Heart right ventricle (tissue), 16 donors: Measurements from ENCODE around the gene GGT1. TPM values are rescaled to one million over a fixed set of nuclear protein-coding genes. Genes with fewer than 3 reads are reported as not detected.
"Not testable (repeated sequence)": the region's sequence is repeated elsewhere in the genome, so short reads cannot be mapped to it uniquely, and the experiment has no call there.

Experiments
- ATAC-seq, 8 donors: fragments of 200-7000 bp; cut with Tn5 transposase; one replicate each; pipeline ENCODE4 v1.9.1; 2020; ENCODE audit warnings: mild to moderate bottlenecking in 8 of 8, moderate library complexity in 8 of 8, moderate number of reproducible peaks in 1 of 8
- DNase-seq, 2 donors: peaks; one replicate each; pipeline ENCODE4 v3.0.0-alpha.2; 2020
- H3K27ac ChIP-seq, 10 donors: fragments of 200-600 bp; sonication (generic) in 2 of 10; one replicate each; pipeline versions ENCODE4 v1.5.0 to v1.8.0; 2020 to 2022; ENCODE audit warnings: mild to moderate bottlenecking in 3 of 10
- H3K27me3 ChIP-seq, 7 donors: fragments of 200-600 bp; one replicate each; pipeline ENCODE4 v1.8.0; 2021 to 2022; ENCODE audit warnings: mild to moderate bottlenecking in 2 of 7
- H3K36me3 ChIP-seq, 9 donors: fragments of 200-600 bp; sonication (generic) in 1 of 9; one replicate each; pipeline versions ENCODE4 v1.5.0 to v1.8.0; 2020 to 2022; ENCODE audit warnings: mild to moderate bottlenecking in 2 of 9
- H3K4me1 ChIP-seq, 9 donors: fragments of 200-600 bp; sonication (generic) in 1 of 9; one replicate each; pipeline versions ENCODE4 v1.5.0 to v1.8.0; 2020 to 2022; ENCODE audit warnings: mild to moderate bottlenecking in 4 of 9
- H3K4me3 ChIP-seq, 10 donors: fragments of 200-600 bp; sonication (generic) in 2 of 10; one replicate each; pipeline versions ENCODE4 v1.5.0 to v1.8.0; 2020 to 2022; ENCODE audit warnings: mild to moderate bottlenecking in 7 of 10, moderate library complexity in 2 of 10
- H3K9me3 ChIP-seq, 11 donors: fragments of 200-600 bp in 10 of 11; sonication (generic) in 2 of 11; one replicate each; pipeline versions ENCODE4 v1.5.0 to v1.8.0; 2013 to 2022; ENCODE audit warnings: mild to moderate bottlenecking in 2 of 11, control low read depth in 1 of 11, moderate library complexity in 1 of 11
- WGBS, 2 donors: extraction: QIAGEN DNeasy Blood & Tissue Kit; methylation state at CpG; one replicate each; pipeline ENCODE4 v1.1.7; 2013; ENCODE audit warnings: inconsistent platforms in 1 of 2; 5-methylcytosine and 5-hydroxymethylcytosine counted together
- intact Hi-C, 10 donors: fragments of 100-400 bp; cut with DNase I; formaldehyde crosslinking; loops; one replicate each; pipeline versions ENCODE4 v1.11.1 to v1.14.2; 2022
- polyA plus RNA-seq, 2 donors: library from polyadenylated mRNA; stranded (reverse); fragments of 200-250 nt; gene quantifications; one replicate each; pipeline ENCODE4 v1.2.3, GENCODE V29; 2013
- total RNA-seq, 10 donors: library from RNA; stranded (reverse); fragmentation: NEBNext Ultra II Directional in 3 of 10; extraction: Animal tissue kit (Norgen Biotek cat#: 25700) in 3 of 10; gene quantifications; one replicate each; pipeline versions ENCODE4 v1.2.1 to v1.2.4, GENCODE V29; 2021 to 2023
- TF ChIP-seq, protein P1 (sequence below), 9 donors: fragments of 200-600 bp; sonication (generic) in 2 of 9; IDR thresholded peaks; one replicate each; pipeline versions ENCODE4 v1.5.0 to v1.8.0; 2021 to 2022; ENCODE audit warnings: antibody characterized with exemption in 9 of 9, mild to moderate bottlenecking in 5 of 9, moderate library complexity in 1 of 9
- donor health status: Arrhythmogenic right ventricular cardiomyopathy.
- donor health status: ischemic (EF 13 %, LVEDD 7.1; RV severe dilation, severe dysfunction).
- donor health status: healthy with polysubstance abuse.
- donor health status: DM: no; HTN: yes; CAD: no.
- donor health status: DM: no; HTN: no; CAD: no.
- donor health status: ischemic (EF 25% LVEDD 6.9; RV normal size, moderate dysfunction).
- donor health status: ischemic (EF 25% LVEDD 5.7; RV mildly dilated, moderate dysfunction).
- donor health status: healthy.
- donor health status: DM: yes; HTN: yes; CAD: no.
- donor health status: Ischemic cardiomyopathy.
- donor health status: ischemic (EF 35%, LVEDD 5.7; RV mildly dilated, moderate dysfunction).
- donor health status: nonischemic (EF 11% LVEDD 7.7; RV severe dilation, severe dysfunction).
- donor health status: DM: yes; HTN: yes; CAD: no.
- donor health status: PGD.
- donor health status: ischemic (EF 29% LVEDD 5.4; RV normal size, mild dysfunction).
- donor health status: nonischemic (EF 23%, LVEDD 6.1; RV moderate dilation, normal function).

Gene GGT1
- total and polyA plus RNA-seq, 12 donors: 0.51 to 4.0 (median 1.1) TPM

DNA sequence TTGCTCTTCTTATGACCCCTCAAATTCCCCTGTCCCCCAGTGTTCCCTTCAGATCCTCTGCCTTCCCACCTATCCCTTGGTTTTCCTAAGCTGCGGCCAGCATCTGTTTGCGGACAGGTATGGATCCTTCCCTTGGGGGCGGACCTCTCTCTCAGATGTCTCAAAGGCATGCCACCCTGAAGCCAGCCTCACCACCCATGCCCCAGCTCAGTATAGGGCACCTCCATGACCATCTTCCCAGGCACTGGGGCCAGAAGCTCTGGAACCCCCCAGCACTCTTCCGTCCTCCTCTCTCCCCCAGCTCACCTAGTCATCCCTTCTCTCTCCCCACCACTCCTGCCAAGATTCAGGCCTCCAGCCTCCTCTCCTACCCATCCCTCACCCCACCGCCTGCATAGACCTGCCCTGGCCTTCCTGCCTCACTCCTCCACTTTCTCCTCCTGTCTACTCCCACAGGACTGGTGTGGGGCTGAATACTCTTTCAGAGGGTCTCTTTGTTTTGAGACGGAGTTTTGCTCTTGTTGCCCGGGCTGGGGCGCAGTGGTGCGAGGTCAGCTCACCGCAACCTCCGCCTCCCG is 12.3 kb upstream of the GGT1 start:
- WGBS, 2 donors: 96 to 99% methylated on average over 12 of the region's 12 CpGs
- ATAC-seq (no peak), DNase-seq (no peak)
- Histone ChIP-seq H3K36me3 (peaks cover 0 to 40% (median 0%) of the 10 kb centered on the region in 9 donors), H3K4me3 (no peak overlapping the region), H3K27me3 (no peaks in the 10 kb centered on the region), H3K9me3 (no peaks in the 10 kb centered on the region), H3K4me1 (peaks cover 0 to 18% (median 9%) of the 10 kb centered on the region in 9 donors), H3K27ac (no peak overlapping the region)
- intact Hi-C loops: no loop called here
- TF ChIP-seq, protein P1, sequence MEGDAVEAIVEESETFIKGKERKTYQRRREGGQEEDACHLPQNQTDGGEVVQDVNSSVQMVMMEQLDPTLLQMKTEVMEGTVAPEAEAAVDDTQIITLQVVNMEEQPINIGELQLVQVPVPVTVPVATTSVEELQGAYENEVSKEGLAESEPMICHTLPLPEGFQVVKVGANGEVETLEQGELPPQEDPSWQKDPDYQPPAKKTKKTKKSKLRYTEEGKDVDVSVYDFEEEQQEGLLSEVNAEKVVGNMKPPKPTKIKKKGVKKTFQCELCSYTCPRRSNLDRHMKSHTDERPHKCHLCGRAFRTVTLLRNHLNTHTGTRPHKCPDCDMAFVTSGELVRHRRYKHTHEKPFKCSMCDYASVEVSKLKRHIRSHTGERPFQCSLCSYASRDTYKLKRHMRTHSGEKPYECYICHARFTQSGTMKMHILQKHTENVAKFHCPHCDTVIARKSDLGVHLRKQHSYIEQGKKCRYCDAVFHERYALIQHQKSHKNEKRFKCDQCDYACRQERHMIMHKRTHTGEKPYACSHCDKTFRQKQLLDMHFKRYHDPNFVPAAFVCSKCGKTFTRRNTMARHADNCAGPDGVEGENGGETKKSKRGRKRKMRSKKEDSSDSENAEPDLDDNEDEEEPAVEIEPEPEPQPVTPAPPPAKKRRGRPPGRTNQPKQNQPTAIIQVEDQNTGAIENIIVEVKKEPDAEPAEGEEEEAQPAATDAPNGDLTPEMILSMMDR (IDR thresholded peaks at IDR 0.05): no peak

GRCh38 chr22:24591286-24591830 is 11.6 kb upstream of the GGT1 start:
- H3K9me3 ChIP-seq: no peaks in the 10 kb centered on the region
- H3K27me3 ChIP-seq: no peaks in the 10 kb centered on the region
- 95 to 96% methylated on average over 6 of the region's 6 CpGs for WGBS, 2 donors
- intact Hi-C loops: no loop called here
- no peak overlapping the region for H3K4me3 ChIP-seq
- no peak overlapping the region for H3K27ac ChIP-seq
- DNase-seq: no peak
- ATAC-seq: no peak
- H3K36me3 ChIP-seq: peaks cover 0 to 33% (median 0%) of the 10 kb centered on the region in 9 donors
- peaks cover 0 to 18% (median 9%) of the 10 kb centered on the region in 9 donors for H3K4me1 ChIP-seq
- TF ChIP-seq, protein P1 (IDR thresholded peaks at IDR 0.05): no peak

- intact Hi-C loops: no loop called here
- no peaks in the 10 kb centered on the region for H3K9me3 ChIP-seq
- H3K4me1 ChIP-seq: peaks cover 0 to 18% (median 9%) of the 10 kb centered on the region in 9 donors
- H3K27ac ChIP-seq: peak overlapping the region; percentile 10 to 77 (median 70)
- DNase-seq (peak in 1 of 2 donors; percentile 43), ATAC-seq (peak in 1 of 8 donors; percentile 1)
- WGBS, 2 donors: 10 to 12% methylated on average over 33 of the region's 33 CpGs
- no peaks in the 10 kb centered on the region for H3K27me3 ChIP-seq
- H3K36me3 ChIP-seq: peaks cover 0 to 24% (median 0%) of the 10 kb centered on the region in 9 donors
- H3K4me3 ChIP-seq: peak overlapping the region; percentile 21 to 80 (median 65)
- TF ChIP-seq, protein P1 (IDR thresholded peaks at IDR 0.05): no peak
Observed at GRCh38 chr22:24592058-24592850, 10.7 kb upstream of the GGT1 start.

- DNase-seq (peak; percentile 86 to 92), ATAC-seq (peak; percentile 87 to 96 (median 93))
- Histone ChIP-seq H3K9me3 (no peaks in the 10 kb centered on the region), H3K36me3 (peaks cover 0 to 17% (median 0%) of the 10 kb centered on the region in 9 donors), H3K27me3 (no peaks in the 10 kb centered on the region), H3K4me1 (peaks cover 0 to 18% (median 9%) of the 10 kb centered on the region in 9 donors), H3K4me3 (peak within 1 kb of the TSS; percentile 21 to 80 (median 65)), H3K27ac (peak within 1 kb of the TSS; percentile 52 to 77 (median 70))
- TF ChIP-seq, protein P1 (IDR thresholded peaks at IDR 0.05): no peak
- WGBS, 2 donors: 4 to 5% methylated on average over 68 to 72 of the region's 72 CpGs
- intact Hi-C loops: no loop called here
Observed at GRCh38 chr22:24592851-24593558, 10.0 kb upstream of the GGT1 start, which contains the start of gene LRRC75B. LRRC75B (minus strand) TSS chr22:24593073; CDS start chr22:24593039, 34 bp downstream.

GRCh38 chr22:24593559-24593835 is 9.5 kb upstream of the GGT1 start:
- DNase-seq, ATAC-seq, H3K9me3 ChIP-seq, intact Hi-C loops, H3K27me3 ChIP-seq: not testable (repeated sequence)
- H3K4me3 ChIP-seq: peak overlapping the region in 9 of 10 donors; percentile 60 to 80 (median 65)
- H3K36me3 ChIP-seq: peaks cover 0 to 12% (median 0%) of the 10 kb centered on the region in 9 donors
- 95% methylated on average over 10 of the region's 10 CpGs for WGBS, 2 donors
- H3K27ac ChIP-seq: peak overlapping the region in 9 of 10 donors; percentile 52 to 77 (median 71)
- peaks cover 0 to 18% (median 9%) of the 10 kb centered on the region in 9 donors for H3K4me1 ChIP-seq
